ENCODE measurements around the gene ALDH2.

ALDH2 gene

DNA sequence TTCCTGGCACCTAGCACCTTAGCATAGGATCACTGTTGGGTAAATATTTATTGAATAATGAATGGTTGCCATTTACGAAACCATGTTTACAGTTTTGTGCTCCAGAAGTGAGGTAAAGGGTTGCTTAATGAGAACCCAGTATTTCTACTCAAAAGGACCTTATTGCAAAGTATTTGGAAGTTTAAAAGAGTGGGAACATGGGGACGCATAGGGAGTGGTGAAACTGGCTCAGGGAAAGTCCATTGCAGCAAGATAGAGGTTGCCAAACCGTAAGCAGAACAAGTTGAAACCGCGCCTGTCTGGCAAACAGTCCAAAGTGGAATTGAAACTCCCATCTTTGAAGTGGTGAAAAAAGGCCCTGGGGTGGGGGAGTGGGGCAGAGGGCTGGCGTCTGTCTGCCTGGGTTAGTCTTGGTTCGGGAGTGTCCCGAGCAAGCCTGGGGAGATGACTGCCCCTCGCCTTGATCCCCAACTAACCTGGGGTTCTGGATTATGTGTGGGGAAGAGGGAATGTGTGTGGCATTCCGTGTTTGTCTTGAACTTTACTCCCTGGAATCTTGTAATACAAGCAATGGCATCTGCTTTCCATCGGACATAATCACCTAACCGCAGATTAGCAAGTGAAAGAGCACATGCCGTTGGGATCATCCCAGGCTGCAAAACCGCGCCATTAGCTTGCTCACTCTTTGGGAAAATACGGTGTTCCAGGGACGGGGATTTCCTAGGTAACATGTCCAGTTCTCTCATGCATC lies 7.2 kb downstream of the ALDH2 start:
- H3K36me3 ChIP-seq (ENCODE audit: insufficient read depth, low read length), result no peaks in the 10 kb centered on the region
- no peak overlapping the region for H2AFZ ChIP-seq (ENCODE audit: low read length)
- H3K4me3 ChIP-seq (ENCODE audit: low read length, poor library complexity, severe bottlenecking), result no peak overlapping the region
- H4K20me1 ChIP-seq (ENCODE audit: insufficient read depth, low read length, poor library complexity, severe bottlenecking), result no peaks in the 10 kb centered on the region
- H3K9me3 ChIP-seq (ENCODE audit: insufficient read depth, low read depth, low read length), result no peaks in the 10 kb centered on the region
- H3K79me2 ChIP-seq (ENCODE audit: insufficient read depth, low read length), result no peaks in the 10 kb centered on the region
- H3K4me2 ChIP-seq (ENCODE audit: low read depth, low read length, poor library complexity, severe bottlenecking), result no peak overlapping the region
- H3K9ac ChIP-seq (ENCODE audit: low read depth, low read length, poor library complexity, severe bottlenecking), result no peak overlapping the region
- no peak for TF ChIP-seq EZH2phosphoT487 (IDR thresholded peaks at IDR 0.05; ENCODE audit: borderline replicate concordance)
- TF ChIP-seq, protein P1, sequence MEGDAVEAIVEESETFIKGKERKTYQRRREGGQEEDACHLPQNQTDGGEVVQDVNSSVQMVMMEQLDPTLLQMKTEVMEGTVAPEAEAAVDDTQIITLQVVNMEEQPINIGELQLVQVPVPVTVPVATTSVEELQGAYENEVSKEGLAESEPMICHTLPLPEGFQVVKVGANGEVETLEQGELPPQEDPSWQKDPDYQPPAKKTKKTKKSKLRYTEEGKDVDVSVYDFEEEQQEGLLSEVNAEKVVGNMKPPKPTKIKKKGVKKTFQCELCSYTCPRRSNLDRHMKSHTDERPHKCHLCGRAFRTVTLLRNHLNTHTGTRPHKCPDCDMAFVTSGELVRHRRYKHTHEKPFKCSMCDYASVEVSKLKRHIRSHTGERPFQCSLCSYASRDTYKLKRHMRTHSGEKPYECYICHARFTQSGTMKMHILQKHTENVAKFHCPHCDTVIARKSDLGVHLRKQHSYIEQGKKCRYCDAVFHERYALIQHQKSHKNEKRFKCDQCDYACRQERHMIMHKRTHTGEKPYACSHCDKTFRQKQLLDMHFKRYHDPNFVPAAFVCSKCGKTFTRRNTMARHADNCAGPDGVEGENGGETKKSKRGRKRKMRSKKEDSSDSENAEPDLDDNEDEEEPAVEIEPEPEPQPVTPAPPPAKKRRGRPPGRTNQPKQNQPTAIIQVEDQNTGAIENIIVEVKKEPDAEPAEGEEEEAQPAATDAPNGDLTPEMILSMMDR (conservative IDR thresholded peaks at IDR 0.05; ENCODE audit: low read length), result no peak
- H3K4me1 ChIP-seq (ENCODE audit: insufficient read depth, low read length, poor library complexity, severe bottlenecking), result no peaks in the 10 kb centered on the region
- no peaks in the 10 kb centered on the region for H3K9me2 ChIP-seq (replicated peaks; ENCODE audit: low read depth, low read length)
- no peaks in the 10 kb centered on the region for H3K27me3 ChIP-seq (ENCODE audit: insufficient read depth, low read length, poor library complexity, severe bottlenecking)
- H3F3A ChIP-seq (ENCODE audit: low read depth), result no peaks in the 10 kb centered on the region

DNA sequence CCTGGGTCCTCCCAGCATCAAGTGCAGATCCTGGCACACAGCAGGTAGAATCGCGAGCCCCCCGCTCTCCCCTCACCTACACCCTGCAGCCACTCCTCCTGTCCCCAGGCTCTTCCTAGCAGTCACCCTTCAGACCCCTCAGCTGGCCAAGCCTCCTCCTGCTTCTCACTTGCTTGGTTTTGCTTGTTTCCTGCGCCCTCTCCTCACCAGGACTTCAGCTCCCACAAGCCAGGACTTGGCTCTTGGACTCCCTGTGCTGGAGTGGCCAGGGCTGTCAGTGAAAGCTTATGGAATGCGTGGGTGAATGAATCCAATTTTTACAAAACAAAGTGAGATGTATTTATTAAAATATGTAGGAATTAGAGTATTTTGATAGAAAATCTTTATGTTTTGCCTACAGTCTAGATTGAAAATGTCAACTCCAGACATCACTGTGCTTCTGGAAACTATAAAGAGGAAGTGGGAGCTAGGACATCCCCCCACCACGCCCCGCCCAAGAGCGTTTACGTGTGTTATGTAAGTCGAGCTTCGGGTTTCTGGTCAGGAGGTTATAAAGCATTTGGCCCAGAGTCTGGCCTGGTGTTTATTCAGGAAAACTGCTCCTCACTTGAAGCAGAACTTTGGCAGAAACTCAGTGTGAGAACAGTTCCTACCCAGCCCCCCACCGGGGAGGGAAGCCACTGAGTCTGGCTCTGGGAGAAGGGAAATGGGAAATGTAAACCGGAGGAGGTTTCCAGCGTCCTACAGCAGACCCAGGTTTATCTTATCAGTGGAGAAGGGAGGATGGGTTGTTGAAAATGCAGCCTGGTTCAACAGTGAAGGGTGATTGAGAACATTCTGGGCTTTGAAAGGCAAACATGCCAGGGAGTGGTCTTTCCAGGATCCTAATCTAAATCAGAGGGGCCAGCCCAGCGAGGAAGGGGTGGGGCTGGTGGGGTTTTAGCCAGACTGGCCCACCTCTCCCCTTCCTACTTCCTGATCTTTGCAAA lies 8.8 kb downstream of the ALDH2 start:
- no peaks in the 10 kb centered on the region for H3K79me2 ChIP-seq (ENCODE audit: insufficient read depth, low read length)
- peaks cover 5% of the 10 kb centered on the region for H3K4me1 ChIP-seq (ENCODE audit: insufficient read depth, low read length, poor library complexity, severe bottlenecking)
- no peaks in the 10 kb centered on the region for H4K20me1 ChIP-seq (ENCODE audit: insufficient read depth, low read length, poor library complexity, severe bottlenecking)
- H3F3A ChIP-seq (ENCODE audit: low read depth), result no peaks in the 10 kb centered on the region
- H3K9ac ChIP-seq (ENCODE audit: low read depth, low read length, poor library complexity, severe bottlenecking), result no peak overlapping the region
- H3K4me3 ChIP-seq (ENCODE audit: low read length, poor library complexity, severe bottlenecking), result no peak overlapping the region
- no peak for TF ChIP-seq EZH2phosphoT487 (IDR thresholded peaks at IDR 0.05; ENCODE audit: borderline replicate concordance)
- TF ChIP-seq, protein P1 (conservative IDR thresholded peaks at IDR 0.05; ENCODE audit: low read length), result no peak
- H3K9me3 ChIP-seq (ENCODE audit: insufficient read depth, low read depth, low read length), result no peaks in the 10 kb centered on the region
- H3K9me2 ChIP-seq (replicated peaks; ENCODE audit: low read depth, low read length), result no peaks in the 10 kb centered on the region
- H3K27me3 ChIP-seq (ENCODE audit: insufficient read depth, low read length, poor library complexity, severe bottlenecking), result no peaks in the 10 kb centered on the region
- H2AFZ ChIP-seq (ENCODE audit: low read length), result no peak overlapping the region
- no peaks in the 10 kb centered on the region for H3K36me3 ChIP-seq (ENCODE audit: insufficient read depth, low read length)
- H3K4me2 ChIP-seq (ENCODE audit: low read depth, low read length, poor library complexity, severe bottlenecking), result no peak overlapping the region

DNA sequence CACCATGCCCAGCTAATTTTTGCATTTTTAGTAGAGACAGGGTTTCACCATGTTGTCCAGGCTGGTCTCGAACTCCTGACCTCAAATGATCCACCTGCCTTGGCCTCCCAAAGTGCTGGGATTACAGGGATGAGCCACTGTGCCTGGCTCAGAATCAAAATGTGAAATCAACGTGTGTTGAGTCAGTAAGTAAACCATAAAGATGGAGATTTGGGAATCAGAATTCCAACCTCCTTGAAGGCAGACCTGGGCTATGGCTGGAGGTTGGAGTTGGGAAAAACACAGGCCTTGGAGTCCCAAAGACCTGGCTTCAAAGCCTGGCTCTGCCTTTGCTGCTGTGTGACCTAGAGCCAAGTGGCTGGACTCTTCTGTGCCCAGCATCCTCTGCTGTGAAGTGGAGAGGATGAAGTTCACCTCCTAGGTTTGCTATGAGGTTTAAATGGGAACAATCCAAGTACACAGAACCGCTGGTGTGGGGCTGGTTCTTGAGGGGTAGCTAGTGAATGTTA lies 10.2 kb downstream of the ALDH2 start:
- Histone ChIP-seq H3K4me1 (ENCODE audit: insufficient read depth, low read length, poor library complexity, severe bottlenecking) (peaks cover 8% of the 10 kb centered on the region), H3F3A (ENCODE audit: low read depth) (no peaks in the 10 kb centered on the region), H3K27me3 (ENCODE audit: insufficient read depth, low read length, poor library complexity, severe bottlenecking) (no peaks in the 10 kb centered on the region), H3K4me2 (ENCODE audit: low read depth, low read length, poor library complexity, severe bottlenecking) (no peak overlapping the region), H4K20me1 (ENCODE audit: insufficient read depth, low read length, poor library complexity, severe bottlenecking) (no peaks in the 10 kb centered on the region), H3K36me3 (ENCODE audit: insufficient read depth, low read length) (no peaks in the 10 kb centered on the region), H3K9ac (ENCODE audit: low read depth, low read length, poor library complexity, severe bottlenecking) (no peak overlapping the region), H3K4me3 (ENCODE audit: low read length, poor library complexity, severe bottlenecking) (no peak overlapping the region), H2AFZ (ENCODE audit: low read length) (no peak overlapping the region), H3K9me2 (replicated peaks; ENCODE audit: low read depth, low read length) (no peaks in the 10 kb centered on the region), H3K9me3 (ENCODE audit: insufficient read depth, low read depth, low read length) (no peaks in the 10 kb centered on the region), H3K79me2 (ENCODE audit: insufficient read depth, low read length) (no peaks in the 10 kb centered on the region)
- TF ChIP-seq EZH2phosphoT487 (IDR thresholded peaks at IDR 0.05; ENCODE audit: borderline replicate concordance), result no peak
- TF ChIP-seq, protein P1 (conservative IDR thresholded peaks at IDR 0.05; ENCODE audit: low read length), result no peak

Measured in Loucy (cell line).